Ectodermal cell (in vitro differentiated cells): ENCODE measurements around the gene UBE2B.

ENCODE experiments used
- H3K27ac ChIP-seq: 2 replicates; pipeline ENCODE4 v1.7.0; 2013; ENCODE audit warnings: mild to moderate bottlenecking, low read depth, low read length; ENCODE audit not compliant: insufficient read depth, poor library complexity, severe bottlenecking
- H3K27me3 ChIP-seq: 2 replicates; pipeline ENCODE4 v1.7.0; 2013; ENCODE audit warnings: mild to moderate bottlenecking, low read length; ENCODE audit not compliant: insufficient read depth, control insufficient read depth, poor library complexity, severe bottlenecking
- H3K36me3 ChIP-seq: one replicate; pipeline ENCODE4 v1.7.0; 2013; ENCODE audit warnings: low read length; ENCODE audit not compliant: control insufficient read depth, insufficient read depth
- H3K4me1 ChIP-seq: one replicate; pipeline ENCODE4 v1.7.0; 2013; ENCODE audit warnings: low read length; ENCODE audit not compliant: control insufficient read depth, insufficient read depth
- H3K4me3 ChIP-seq: 2 replicates; pipeline ENCODE4 v1.7.0; 2013; ENCODE audit warnings: low read depth, low read length, control low read depth; ENCODE audit not compliant: insufficient read depth
- H3K9me3 ChIP-seq: 2 replicates; pipeline ENCODE4 v1.7.0; 2013; ENCODE audit warnings: mild to moderate bottlenecking, low read length, moderate library complexity; ENCODE audit not compliant: control insufficient read depth
- WGBS, 2 experiments: methylation state at CpG; one replicate each; pipeline ENCODE4 v1.1.7; 2013; ENCODE audit warnings: missing lambda C conversion rate in 2 of 2; 5-methylcytosine and 5-hydroxymethylcytosine counted together

UBE2B gene

DNA sequence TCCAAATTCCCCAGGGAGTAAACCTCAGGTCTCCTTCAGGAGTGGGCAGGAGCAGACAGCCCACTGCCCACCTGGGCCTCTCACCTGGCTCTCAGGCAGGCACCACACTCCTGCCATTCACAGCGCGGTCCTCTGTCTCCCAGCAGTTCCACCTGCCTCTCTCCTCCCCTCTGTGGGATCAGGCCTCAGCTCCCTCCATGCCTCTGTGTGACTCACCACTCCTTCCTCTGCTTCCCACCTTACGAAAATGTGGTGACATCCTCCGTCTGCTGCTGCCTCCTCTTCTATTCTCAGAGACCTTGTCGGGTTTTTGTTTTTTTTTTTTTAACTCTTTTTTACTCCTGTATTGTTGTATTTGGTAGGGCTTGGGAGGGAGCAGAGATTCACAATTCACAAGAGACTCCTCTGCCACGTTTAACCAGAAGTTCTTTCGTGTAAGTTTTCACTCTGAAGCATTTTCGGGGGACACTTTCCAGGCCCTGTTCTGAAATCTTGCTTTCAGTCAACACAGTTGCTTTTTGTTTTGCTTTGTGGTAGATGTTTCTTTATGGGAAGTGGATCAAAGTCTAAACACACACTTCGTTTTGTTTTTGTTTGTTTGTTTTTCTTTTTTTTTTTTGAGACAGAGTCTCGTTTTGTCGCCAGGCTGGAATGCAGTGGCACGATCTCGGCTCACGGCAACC lies 61.4 kb downstream of the UBE2B start:
- Histone ChIP-seq H3K36me3 (no peaks in the 10 kb centered on the region), H3K27me3 (no peaks in the 10 kb centered on the region), H3K4me1 (peaks cover 5% of the 10 kb centered on the region), H3K4me3 (no peak overlapping the region), H3K9me3 (no peaks in the 10 kb centered on the region), H3K27ac (no peak overlapping the region)
- 74% methylated on average over 13 to 14 of the region's 14 CpGs for WGBS, 2 experiments

DNA sequence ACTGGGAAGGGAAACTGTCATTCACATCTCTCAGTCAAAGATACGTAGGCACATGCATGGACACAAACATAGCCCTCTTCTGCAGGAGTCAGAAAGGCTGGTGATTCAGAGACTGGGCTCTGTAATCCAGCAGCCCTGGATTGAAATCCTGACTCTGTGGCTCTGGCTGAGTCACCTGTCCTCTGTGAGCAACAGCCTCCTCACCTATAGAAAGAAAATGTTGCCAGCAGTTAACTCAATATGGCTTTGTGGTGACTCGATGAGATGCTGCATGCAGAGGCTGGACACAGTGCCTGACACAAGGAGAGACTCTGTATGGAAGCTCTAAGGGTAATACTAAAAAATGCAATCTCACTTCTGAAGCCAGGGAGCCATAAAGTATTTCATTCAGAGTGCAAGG lies 64.2 kb downstream of the UBE2B start:
- WGBS, 2 experiments, result 88 to 94% methylated on average over 2 of the region's 2 CpGs

DNA sequence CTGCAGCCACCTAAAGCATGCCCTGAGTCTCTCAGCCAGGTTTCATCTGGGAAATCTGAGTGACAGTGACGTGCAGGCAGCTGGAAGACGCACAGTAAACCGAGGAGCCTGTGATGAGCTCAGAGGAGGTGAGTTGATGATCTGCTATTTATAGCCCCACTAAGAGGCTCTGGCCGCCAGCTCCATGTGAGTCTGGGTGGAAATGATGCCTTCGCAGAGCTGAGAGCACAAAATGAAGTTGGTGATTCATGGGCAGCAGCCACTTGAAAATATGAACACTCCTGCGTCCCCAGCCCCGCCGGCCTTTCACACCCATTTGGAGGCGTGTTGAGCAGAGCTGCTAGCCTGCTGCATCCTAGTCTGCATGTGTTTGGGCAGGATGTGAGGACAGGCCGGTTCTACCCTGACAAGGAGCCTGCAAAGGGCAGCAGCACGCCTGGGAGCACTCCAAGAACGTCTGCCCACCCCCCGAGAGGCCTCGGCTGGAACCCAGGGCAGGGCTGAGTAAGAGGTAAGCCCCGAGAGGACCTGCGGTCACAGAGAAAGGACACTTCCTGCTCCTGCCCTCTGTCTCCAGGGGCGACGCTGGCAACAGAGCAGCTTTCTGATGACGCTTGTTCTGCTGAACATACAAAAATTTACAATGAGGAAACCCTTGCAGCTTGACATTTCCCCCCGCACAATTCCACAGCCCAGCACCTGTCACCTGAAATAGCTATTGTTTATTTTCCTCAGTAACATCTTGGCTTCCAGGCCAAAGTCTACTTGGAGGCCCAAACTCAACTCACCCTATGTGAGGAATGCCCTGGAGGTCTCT lies 65.4 kb downstream of the UBE2B start:
- H3K27ac ChIP-seq, result no peak overlapping the region
- H3K36me3 ChIP-seq, result no peaks in the 10 kb centered on the region
- no peaks in the 10 kb centered on the region for H3K4me1 ChIP-seq
- no peak overlapping the region for H3K4me3 ChIP-seq
- H3K27me3 ChIP-seq, result no peaks in the 10 kb centered on the region
- no peaks in the 10 kb centered on the region for H3K9me3 ChIP-seq
- WGBS, 2 experiments, result 75 to 76% methylated on average over 20 of the region's 20 CpGs

More for the DNA sequence above, 64.2 kb downstream of the UBE2B start:
- Histone ChIP-seq H3K27ac (no peak overlapping the region), H3K9me3 (no peaks in the 10 kb centered on the region), H3K36me3 (no peaks in the 10 kb centered on the region), H3K4me1 (no peaks in the 10 kb centered on the region), H3K4me3 (no peak overlapping the region), H3K27me3 (no peaks in the 10 kb centered on the region)

GRCh38 chr5:134437340-134437846 lies 66.0 kb downstream of the UBE2B start:
- Histone ChIP-seq H3K36me3 (no peaks in the 10 kb centered on the region), H3K27ac (no peak overlapping the region), H3K9me3 (no peaks in the 10 kb centered on the region), H3K27me3 (no peaks in the 10 kb centered on the region), H3K4me1 (no peaks in the 10 kb centered on the region), H3K4me3 (no peak overlapping the region)
- 87 to 94% methylated on average over 4 of the region's 4 CpGs for WGBS, 2 experiments

- 79 to 82% methylated on average over 7 of the region's 7 CpGs for WGBS, 2 experiments
These were observed 66.6 kb downstream of the UBE2B start for GRCh38 chr5:134437847-134438581.

GRCh38 chr5:134438721-134439123 lies 67.4 kb downstream of the UBE2B start:
- WGBS, 2 experiments, result 94 to 96% methylated on average over 7 of the region's 7 CpGs
- H3K36me3 ChIP-seq, result no peaks in the 10 kb centered on the region
- no peaks in the 10 kb centered on the region for H3K4me1 ChIP-seq
- H3K27me3 ChIP-seq, result no peaks in the 10 kb centered on the region
- H3K4me3 ChIP-seq, result no peak overlapping the region
- no peaks in the 10 kb centered on the region for H3K9me3 ChIP-seq
- no peak overlapping the region for H3K27ac ChIP-seq

More at GRCh38 chr5:134437847-134438581, 66.6 kb downstream of the UBE2B start:
- no peak overlapping the region for H3K4me3 ChIP-seq
- no peaks in the 10 kb centered on the region for H3K9me3 ChIP-seq
- H3K27me3 ChIP-seq, result no peaks in the 10 kb centered on the region
- H3K27ac ChIP-seq, result no peak overlapping the region
- H3K36me3 ChIP-seq, result no peaks in the 10 kb centered on the region
- H3K4me1 ChIP-seq, result no peaks in the 10 kb centered on the region

- no peaks in the 10 kb centered on the region for H3K4me1 ChIP-seq
- H3K9me3 ChIP-seq, result no peaks in the 10 kb centered on the region
- no peaks in the 10 kb centered on the region for H3K36me3 ChIP-seq
- H3K4me3 ChIP-seq, result no peak overlapping the region
- H3K27ac ChIP-seq, result no peak overlapping the region
- H3K27me3 ChIP-seq, result no peaks in the 10 kb centered on the region
- 82 to 84% methylated on average over 7 of the region's 7 CpGs for WGBS, 2 experiments
These were observed 67.9 kb downstream of the UBE2B start for GRCh38 chr5:134439210-134439654.

DNA sequence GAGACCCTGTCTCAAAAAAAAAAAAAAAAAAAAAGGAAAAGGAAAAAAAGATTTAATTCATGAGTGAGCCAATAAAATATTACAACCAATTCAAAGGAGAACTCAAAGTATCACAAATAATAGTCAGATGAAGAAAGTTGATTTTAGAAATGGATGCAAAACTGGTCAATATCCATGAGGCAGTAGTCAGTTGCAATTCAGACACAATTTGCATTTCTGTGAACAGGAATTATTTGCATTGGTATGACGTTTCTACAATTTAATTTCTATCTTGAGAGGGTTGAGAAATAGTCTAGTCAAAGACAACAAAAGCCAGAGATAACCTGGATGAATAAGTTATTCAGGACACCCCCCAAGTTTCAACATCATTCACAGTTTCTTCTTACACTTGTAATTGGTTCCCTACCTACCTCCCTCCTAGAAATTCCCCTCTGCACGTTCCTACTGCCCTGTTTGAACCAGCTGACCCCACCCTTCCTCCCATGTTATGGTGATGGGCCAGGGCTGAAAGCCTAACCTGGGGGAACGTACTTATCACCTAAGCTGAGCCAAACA lies 68.9 kb downstream of the UBE2B start:
- H3K4me1 ChIP-seq, result no peaks in the 10 kb centered on the region
- no peaks in the 10 kb centered on the region for H3K27me3 ChIP-seq
- no peak overlapping the region for H3K4me3 ChIP-seq
- no peaks in the 10 kb centered on the region for H3K36me3 ChIP-seq
- WGBS, 2 experiments, result 73 to 75% methylated on average over 3 of the region's 3 CpGs
- no peak overlapping the region for H3K27ac ChIP-seq
- H3K9me3 ChIP-seq, result no peaks in the 10 kb centered on the region
